ACC112 (cell line): Measurements from ENCODE around the gene MAT2B.
"Not testable (repeated sequence)": the region's sequence is repeated elsewhere in the genome, so short reads cannot be mapped to it uniquely, and the experiment has no call there.

ENCODE experiments used
- H2AFZ ChIP-seq: fragments of 200-600 bp; sonication (generic); one replicate; pipeline ENCODE4 v1.6.0; 2017; ENCODE audit warnings: antibody characterized with exemption, low read length; ENCODE audit not compliant: unreplicated experiment
- H3K27ac ChIP-seq: fragments of 200-600 bp; sonication (generic); 2 replicates; pipeline ENCODE4 v1.5.1; 2014; ENCODE audit warnings: low read depth, mild to moderate bottlenecking, antibody characterized with exemption, low read length, moderate library complexity
- H3K27me3 ChIP-seq: fragments of 200-600 bp; sonication (generic); 2 replicates; pipeline ENCODE4 v1.6.1; 2014; ENCODE audit warnings: mild to moderate bottlenecking, antibody characterized with exemption, low read length, moderate library complexity, mixed read lengths; ENCODE audit not compliant: insufficient read depth
- H3K36me3 ChIP-seq: fragments of 200-600 bp; sonication (generic); 2 replicates; pipeline ENCODE4 v1.6.1; 2016; ENCODE audit warnings: mild to moderate bottlenecking, antibody characterized with exemption, low read length, moderate library complexity, mixed read lengths; ENCODE audit not compliant: insufficient read depth
- H3K4me1 ChIP-seq: fragments of 200-600 bp; sonication (generic); one replicate; pipeline ENCODE4 v1.6.1; 2016; ENCODE audit warnings: low read length, mixed read lengths; ENCODE audit not compliant: insufficient read depth, unreplicated experiment, control insufficient read depth
- H3K4me3 ChIP-seq: fragments of 200-600 bp; sonication (generic); 2 replicates; pipeline ENCODE4 v1.5.1; 2014; ENCODE audit warnings: mild to moderate bottlenecking, low read depth, low read length
- H3K79me2 ChIP-seq: fragments of 200-600 bp; sonication (generic); one replicate; pipeline ENCODE4 v1.6.0; 2016; ENCODE audit warnings: low read length; ENCODE audit not compliant: control insufficient read depth, unreplicated experiment, insufficient read depth

The MAT2B gene

GRCh38 chr5:163531272-163531671, 25.9 kb downstream of the MAT2B start:
- Histone ChIP-seq H3K36me3 (no peaks in the 10 kb centered on the region), H3K4me3 (no peak overlapping the region), H2AFZ (no peak overlapping the region), H3K79me2 (no peaks in the 10 kb centered on the region), H3K4me1 (no peaks in the 10 kb centered on the region), H3K27ac (no peak overlapping the region), H3K27me3 (peaks cover 21% of the 10 kb centered on the region)

- H3K27ac ChIP-seq, result no peak overlapping the region
- H3K36me3 ChIP-seq, result no peaks in the 10 kb centered on the region
- no peak overlapping the region for H3K4me3 ChIP-seq
- no peaks in the 10 kb centered on the region for H3K79me2 ChIP-seq
- peaks cover 21% of the 10 kb centered on the region for H3K27me3 ChIP-seq
- H2AFZ ChIP-seq, result no peak overlapping the region
- H3K4me1 ChIP-seq, result no peaks in the 10 kb centered on the region
Observed at GRCh38 chr5:163532171-163533084, 27.0 kb downstream of the MAT2B start.

- Histone ChIP-seq H3K27me3 (peaks cover 23% of the 10 kb centered on the region), H2AFZ (no peak overlapping the region), H3K79me2 (no peaks in the 10 kb centered on the region), H3K36me3 (no peaks in the 10 kb centered on the region), H3K4me3 (no peak overlapping the region), H3K27ac (no peak overlapping the region), H3K4me1 (no peaks in the 10 kb centered on the region)
Observed at GRCh38 chr5:163533223-163533622, 27.8 kb downstream of the MAT2B start.

- H3K27me3 ChIP-seq, result peaks cover 37% of the 10 kb centered on the region
- no peaks in the 10 kb centered on the region for H3K36me3 ChIP-seq
- H3K4me3 ChIP-seq, result no peak overlapping the region
- no peak overlapping the region for H3K27ac ChIP-seq
- no peak overlapping the region for H2AFZ ChIP-seq
- H3K79me2 ChIP-seq, result no peaks in the 10 kb centered on the region
- no peaks in the 10 kb centered on the region for H3K4me1 ChIP-seq
Observed at GRCh38 chr5:163534492-163535094, 29.2 kb downstream of the MAT2B start.

GRCh38 chr5:163535290-163535689, 29.9 kb downstream of the MAT2B start:
- no peaks in the 10 kb centered on the region for H3K36me3 ChIP-seq
- H3K4me1 ChIP-seq, result no peaks in the 10 kb centered on the region
- H3K27me3 ChIP-seq, result peaks cover 44% of the 10 kb centered on the region
- H2AFZ ChIP-seq, result no peak overlapping the region
- no peak overlapping the region for H3K4me3 ChIP-seq
- no peaks in the 10 kb centered on the region for H3K79me2 ChIP-seq
- H3K27ac ChIP-seq, result no peak overlapping the region

- not testable (repeated sequence) for H2AFZ ChIP-seq, H3K4me3 ChIP-seq, H3K4me1 ChIP-seq, H3K79me2 ChIP-seq, H3K36me3 ChIP-seq, H3K27ac ChIP-seq
- peaks cover 53% of the 10 kb centered on the region for H3K27me3 ChIP-seq
Observed at GRCh38 chr5:163536442-163536841, 31.0 kb downstream of the MAT2B start.

- no peak overlapping the region for H3K27ac ChIP-seq
- H3K36me3 ChIP-seq, result no peaks in the 10 kb centered on the region
- H2AFZ ChIP-seq, result no peak overlapping the region
- H3K4me1 ChIP-seq, result no peaks in the 10 kb centered on the region
- no peaks in the 10 kb centered on the region for H3K79me2 ChIP-seq
- no peak overlapping the region for H3K4me3 ChIP-seq
- peaks cover 69% of the 10 kb centered on the region for H3K27me3 ChIP-seq
Observed at GRCh38 chr5:163540696-163541095, 35.3 kb downstream of the MAT2B start.

- no peaks in the 10 kb centered on the region for H3K79me2 ChIP-seq
- no peak overlapping the region for H3K27ac ChIP-seq
- peaks cover 77% of the 10 kb centered on the region for H3K27me3 ChIP-seq
- H2AFZ ChIP-seq, result no peak overlapping the region
- H3K4me1 ChIP-seq, result no peaks in the 10 kb centered on the region
- no peak overlapping the region for H3K4me3 ChIP-seq
- H3K36me3 ChIP-seq, result no peaks in the 10 kb centered on the region
Observed at GRCh38 chr5:163542771-163543170, 37.4 kb downstream of the MAT2B start.

GRCh38 chr5:163544041-163544440, 38.6 kb downstream of the MAT2B start:
- H3K27me3 ChIP-seq, result peaks cover 71% of the 10 kb centered on the region
- no peak overlapping the region for H2AFZ ChIP-seq
- no peaks in the 10 kb centered on the region for H3K79me2 ChIP-seq
- H3K4me3 ChIP-seq, result no peak overlapping the region
- H3K4me1 ChIP-seq, result no peaks in the 10 kb centered on the region
- H3K36me3 ChIP-seq, result no peaks in the 10 kb centered on the region
- H3K27ac ChIP-seq, result no peak overlapping the region

GRCh38 chr5:163544836-163545235, 39.4 kb downstream of the MAT2B start:
- Histone ChIP-seq H3K27me3 (peaks cover 67% of the 10 kb centered on the region), H3K4me1 (no peaks in the 10 kb centered on the region), H3K4me3 (no peak overlapping the region), H3K27ac (no peak overlapping the region), H3K36me3 (no peaks in the 10 kb centered on the region), H2AFZ (no peak overlapping the region), H3K79me2 (no peaks in the 10 kb centered on the region)

GRCh38 chr5:163548649-163549048, 43.2 kb downstream of the MAT2B start:
- H3K27ac ChIP-seq, result no peak overlapping the region
- H3K79me2 ChIP-seq, result no peaks in the 10 kb centered on the region
- no peaks in the 10 kb centered on the region for H3K4me1 ChIP-seq
- no peak overlapping the region for H3K4me3 ChIP-seq
- H2AFZ ChIP-seq, result no peak overlapping the region
- peaks cover 46% of the 10 kb centered on the region for H3K27me3 ChIP-seq
- no peaks in the 10 kb centered on the region for H3K36me3 ChIP-seq
